A549 (cell line): ENCODE measurements around the gene TRPM4. TPM values are rescaled to one million over a fixed set of nuclear protein-coding genes. Genes with fewer than 3 reads are reported as not detected.
"Not testable (repeated sequence)": the region's sequence is repeated elsewhere in the genome, so short reads cannot be mapped to it uniquely, and the experiment has no call there.

ENCODE experiments used
- ATAC-seq, 2 experiments: fragments of 200-7000 bp in 1 of 2; fragments of >200 bp in 1 of 2; cut with Nextera tagmentation in 1 of 2; cut with Tn5 transposase in 1 of 2; 3 replicates each; pipeline versions ENCODE4 v1.8.0 to v1.9.1; 2018 to 2020; ENCODE audit warnings: mild to moderate bottlenecking in 1 of 2, moderate library complexity in 1 of 2
- CTCF ChIA-PET: fragments of 300-600 bp; sonication (Branson Sonifier 250); formaldehyde crosslinking; extraction: SDS; loops from one replicate; lab custom pipeline; 2021; ENCODE audit warnings: antibody characterized with exemption, inconsistent platforms; lab: Yijun Ruan, JAX
- POLR2A ChIA-PET: fragments of 350-600 bp; formaldehyde crosslinking; extraction: SDS; loops from one replicate; lab custom pipeline; 2021; ENCODE audit warnings: antibody characterized with exemption, inconsistent platforms; lab: Yijun Ruan, JAX
- DNase-seq, 2 experiments: peaks; one replicate each; pipeline versions ENCODE4 v3.0.0 to v3.0.0-alpha.2; 2011 to 2016; ENCODE audit warnings: low read depth in 1 of 2, low spot score in 1 of 2
- FAIRE-seq: peaks from 2 replicates; lab custom pipeline; 2011; peaks lifted over from hg19 to GRCh38; lab: Jason Lieb, UNC
- H3K27ac ChIP-seq, 2 experiments: fragments of >200 bp; sonication (Bioruptor Twin); formaldehyde crosslinking; 3 replicates each; pipeline ENCODE4 v1.5.1; 2016 to 2017
- H3K4me1 ChIP-seq: fragments of >200 bp; sonication (Bioruptor Twin); formaldehyde crosslinking; 3 replicates; pipeline ENCODE4 v1.6.1; 2016
- H3K4me2 ChIP-seq: fragments of >200 bp; sonication (Bioruptor Twin); formaldehyde crosslinking; 3 replicates; pipeline ENCODE4 v1.6.1; 2016
- H3K4me3 ChIP-seq: fragments of >200 bp; sonication (Bioruptor Twin); formaldehyde crosslinking; 3 replicates; pipeline ENCODE4 v1.5.1; 2016
- H3K9me3 ChIP-seq: fragments of >200 bp; sonication (Bioruptor Twin); formaldehyde crosslinking; 3 replicates; pipeline ENCODE4 v1.6.1; 2016
- BHLHE40 ChIP-seq: IDR thresholded peaks from 2 replicates; pipeline ENCODE4 v1.6.1; 2012; ENCODE audit warnings: low read depth, low read length, inconsistent platforms
- CBX2 ChIP-seq: fragments of 200-600 bp; sonication (generic); IDR thresholded peaks from 2 replicates; pipeline ENCODE4 v1.6.1; 2016; ENCODE audit warnings: low read depth, mild to moderate bottlenecking, borderline replicate concordance
- CEBPB ChIP-seq, 2 experiments: fragments of >200 bp in 1 of 2; sonication (Bioruptor Twin) in 1 of 2; formaldehyde crosslinking in 1 of 2; IDR thresholded peaks; 2 replicates each; pipeline ENCODE4 v1.6.1; 2012 to 2016
- ESRRA ChIP-seq: fragments of 150-350 bp; IDR thresholded peaks from 2 replicates; pipeline ENCODE4 v1.6.1; 2014; ENCODE audit warnings: mild to moderate bottlenecking, low read length, borderline replicate concordance
- GATA3 ChIP-seq: IDR thresholded peaks from 2 replicates; pipeline ENCODE4 v1.6.1; 2012; ENCODE audit warnings: borderline replicate concordance
- HEYL ChIP-seq: fragments of 250-450 bp; sonication (Bioruptor Pico); IDR thresholded peaks from 2 replicates; pipeline ENCODE4 v1.8.0; 2021; ENCODE audit warnings: mild to moderate bottlenecking, moderate library complexity
- HOXA7 ChIP-seq: fragments of 250-450 bp; sonication (Bioruptor Pico); IDR thresholded peaks from 2 replicates; pipeline ENCODE4 v1.5.0; 2020; ENCODE audit warnings: mild to moderate bottlenecking, moderate library complexity
- HOXB13 ChIP-seq: fragments of 250-450 bp; sonication (Bioruptor Pico); IDR thresholded peaks from 2 replicates; pipeline ENCODE4 v1.5.0; 2020; ENCODE audit warnings: low read depth, mild to moderate bottlenecking, moderate library complexity
- MAFK ChIP-seq: fragments of 450-650 bp; IDR thresholded peaks from 2 replicates; pipeline ENCODE4 v1.6.1; 2014; ENCODE audit not compliant: partially characterized antibody
- MAX ChIP-seq: IDR thresholded peaks from 2 replicates; pipeline ENCODE4 v1.6.1; 2012
- NFE2L2 ChIP-seq: fragments of 150-350 bp; conservative IDR thresholded peaks from 2 replicates; pipeline ENCODE4 v1.6.1; 2014; ENCODE audit warnings: low read length
- NR3C1 ChIP-seq: fragments of >200 bp; sonication (Bioruptor Twin); formaldehyde crosslinking; IDR thresholded peaks from 3 replicates; pipeline ENCODE4 v1.6.1; 2017
- SMC3 ChIP-seq: fragments of >200 bp; sonication (Bioruptor Twin); formaldehyde crosslinking; IDR thresholded peaks from 3 replicates; pipeline ENCODE4 v1.6.1; 2018; ENCODE audit warnings: inconsistent platforms
- SREBF2 ChIP-seq: fragments of 450-650 bp; IDR thresholded peaks from 2 replicates; pipeline ENCODE4 v1.6.1; 2014; ENCODE audit warnings: mild to moderate bottlenecking, moderate library complexity
- TFCP2L1 ChIP-seq: fragments of 250-450 bp; sonication (Bioruptor Pico); IDR thresholded peaks from 2 replicates; pipeline ENCODE4 v1.5.0; 2021; ENCODE audit warnings: mild to moderate bottlenecking
- USF2 ChIP-seq: fragments of 450-650 bp; IDR thresholded peaks from 2 replicates; pipeline ENCODE4 v1.6.1; 2014; ENCODE audit warnings: antibody characterized with exemption
- ZNF302 ChIP-seq: fragments of 250-450 bp; sonication (Bioruptor Pico); IDR thresholded peaks from 2 replicates; pipeline ENCODE4 v1.9.0; 2021; ENCODE audit warnings: inconsistent platforms, mild to moderate bottlenecking, moderate library complexity
- WGBS: methylation state at CpG from one replicate; pipeline ENCODE4 v1.1.6; 2017; ENCODE audit errors: missing lambda C conversion rate; 5-methylcytosine and 5-hydroxymethylcytosine counted together
- polyA plus RNA-seq, 4 experiments: library from polyadenylated mRNA; depleted of rRNA in 3 of 4; stranded (reverse); fragments of >200 nt; fragmentation: RNase III in 1 of 4; extraction: RNeasy Plus Mini Kit Qiagen cat#74134 plus additional on column Dnase treatment in 1 of 4; gene quantifications; 2 replicates in 3 of 4; 3 replicates in 1 of 4; pipeline ENCODE4 v1.2.3, GENCODE V29; 2011 to 2017

TRPM4 gene
- polyA plus RNA-seq, 2 of the 4 experiments (the other 2 are of a cell fraction): 4.7 to 9.1 TPM

GRCh38 chr19:49168421-49168820, 10.8 kb downstream of the TRPM4 start:
- Histone ChIP-seq H3K27ac (no peak overlapping the region), H3K9me3 (no peaks in the 10 kb centered on the region), H3K4me3 (no peak overlapping the region), H3K4me2 (no peak overlapping the region), H3K4me1 (peaks cover 10% of the 10 kb centered on the region; the same call in 2 of the 3 replicates)
- FAIRE-seq: no peak
- WGBS: 93% methylated on average over 23 of the region's 23 CpGs
- POLR2A ChIA-PET: no interaction called here
- CTCF ChIA-PET: interaction anchor here (0.5 to 3.0 kb wide), 5 partner anchors 30 to 276 kb away, joined by 3 to 11 read pairs (median 4); no protein-coding TSS in a partner anchor
- ATAC-seq: no peak
- no peak for DNase-seq
- TF ChIP-seq BHLHE40 (no peak), NR3C1 (no peak)
- TF ChIP-seq, all 56 proteins: peak for 0

- ChIA-PET POLR2A (no interaction called here), CTCF (interaction anchor here (1.1 kb wide), 1 partner anchor 53 kb away, joined by 3 read pairs; no protein-coding TSS in a partner anchor)
- Histone ChIP-seq H3K4me1 (peaks cover 10% of the 10 kb centered on the region; the same call in 2 of the 3 replicates), H3K4me2 (no peak overlapping the region), H3K9me3 (no peaks in the 10 kb centered on the region), H3K27ac (no peak overlapping the region), H3K4me3 (no peak overlapping the region)
- no peak for DNase-seq
- TF ChIP-seq NR3C1: no peak
- 93% methylated on average over 2 of the region's 2 CpGs for WGBS
- FAIRE-seq: no peak
- no peak for ATAC-seq
Observed at GRCh38 chr19:49173198-49173597, 15.6 kb downstream of the TRPM4 start.

- no peak for TF ChIP-seq HEYL (CRISPR knock-in tag)
- ChIA-PET POLR2A (no interaction called here), CTCF (interaction anchor here (0.8 to 2.0 kb wide), 2 partner anchors 17 to 44 kb away, joined by 3 to 11 read pairs; no protein-coding TSS in a partner anchor)
- ATAC-seq (no peak), DNase-seq (no peak), FAIRE-seq (no peak)
- Histone ChIP-seq H3K9me3 (peaks cover 7% of the 10 kb centered on the region; the same call in 1 of the 3 replicates), H3K4me1 (no peaks in the 10 kb centered on the region), H3K4me2 (no peak overlapping the region), H3K4me3 (no peak overlapping the region), H3K27ac (no peak overlapping the region)
- WGBS: 80% methylated on average over 4 of the region's 4 CpGs
Observed at GRCh38 chr19:49180659-49181058, 23.1 kb downstream of the TRPM4 start.

GRCh38 chr19:49182010-49182847, 24.6 kb downstream of the TRPM4 start:
- H3K27ac ChIP-seq, H3K4me2 ChIP-seq, H3K4me3 ChIP-seq, ATAC-seq, POLR2A ChIA-PET, DNase-seq, H3K9me3 ChIP-seq, FAIRE-seq, H3K4me1 ChIP-seq: not testable (repeated sequence)
- CTCF ChIA-PET: interaction anchor here (2.0 to 6.3 kb wide), 2 partner anchors 16 kb away, joined by 11 to 69 read pairs; no protein-coding TSS in a partner anchor
- 94% methylated on average over 20 of the region's 20 CpGs for WGBS

GRCh38 chr19:49182848-49183375, 25.3 kb downstream of the TRPM4 start:
- Histone ChIP-seq H3K4me1 (no peaks in the 10 kb centered on the region), H3K27ac (no peak overlapping the region), H3K9me3 (peaks cover 7% of the 10 kb centered on the region; the same call in 1 of the 3 replicates), H3K4me3 (no peak overlapping the region), H3K4me2 (no peak overlapping the region)
- no peak for FAIRE-seq
- no peak for DNase-seq
- ChIA-PET POLR2A (no interaction called here), CTCF (interaction anchor here (2.4 to 6.3 kb wide), 2 partner anchors 15 to 20 kb away, joined by 5 to 69 read pairs; no protein-coding TSS in a partner anchor)
- 91% methylated on average over 22 of the region's 26 CpGs for WGBS
- no peak for ATAC-seq
- TF ChIP-seq CBX2 (no peak), TFCP2L1 (CRISPR knock-in tag) (no peak), HOXB13 (CRISPR knock-in tag) (no peak), MAFK (peak; percentile 36)

- POLR2A ChIA-PET: no interaction called here
- FAIRE-seq (no peak), ATAC-seq (no peak)
- Histone ChIP-seq H3K4me3 (no peak overlapping the region), H3K4me2 (no peak overlapping the region), H3K4me1 (no peaks in the 10 kb centered on the region)
- 77% methylated on average over 5 of the region's 5 CpGs for WGBS
- CTCF ChIA-PET: interaction anchor here (1.4 to 6.3 kb wide), 6 partner anchors 12 to 115 kb away, joined by 3 to 69 read pairs (median 10); no protein-coding TSS in a partner anchor
- TF ChIP-seq ESRRA: no peak
- no peak for TF ChIP-seq HEYL (CRISPR knock-in tag)
- no peak for TF ChIP-seq SMC3
- TF ChIP-seq SREBF2: no peak
- TF ChIP-seq HOXA7 (CRISPR knock-in tag): no peak
- TF ChIP-seq CEBPB (IDR thresholded peaks at IDR 0.05): no peak
- no peak for TF ChIP-seq NFE2L2
- no peak for TF ChIP-seq ZNF302 (CRISPR knock-in tag)
- TF ChIP-seq MAX: no peak
- TF ChIP-seq USF2: no peak
- no peak for TF ChIP-seq GATA3
- TF ChIP-seq, all 56 proteins: peak for 0
- H3K27ac ChIP-seq: no peak overlapping the region
- DNase-seq: no peak
- H3K9me3 ChIP-seq: peaks cover 7% of the 10 kb centered on the region; the same call in 1 of the 3 replicates
Observed at GRCh38 chr19:49186108-49186507, 28.5 kb downstream of the TRPM4 start.
